B cell (primary cell): ENCODE results near the gene ELP1. TPM values are rescaled to one million over a fixed set of nuclear protein-coding genes. Genes with fewer than 3 reads are reported as not detected.
A peak's percentile ranks its signal among the peaks of the same experiment; 100 is the strongest.

Source experiments
- ATAC-seq: fragments of 200-7000 bp; cut with Tn5 transposase; one replicate; pipeline ENCODE4 v1.10.0; 2021; ENCODE audit warnings: low read depth, mild to moderate bottlenecking, moderate number of reproducible peaks, moderate library complexity
- CTCF ChIA-PET: fragments of 350-600 bp; sonication (Branson Sonifier 250); formaldehyde crosslinking; loops from one replicate; lab custom pipeline; 2021; ENCODE audit warnings: antibody characterized with exemption, inconsistent platforms; lab: Charles Lee
- POLR2A ChIA-PET: fragments of 350-600 bp; sonication (Branson Sonifier 250); formaldehyde crosslinking; loops from one replicate; lab custom pipeline; 2021; ENCODE audit warnings: antibody characterized with exemption; lab: Charles Lee
- DNase-seq: peaks from one replicate; pipeline ENCODE4 v3.0.0; 2013
- H2AFZ ChIP-seq: 2 replicates; pipeline ENCODE4 v1.6.1; 2012; ENCODE audit warnings: mild to moderate bottlenecking, low read depth, low read length; ENCODE audit not compliant: insufficient read depth, poor library complexity, severe bottlenecking
- H3K27ac ChIP-seq, 2 donors: 1 replicate in 1 of 2; 2 replicates in 1 of 2; pipeline ENCODE4 v1.5.1; 2012 to 2013; ENCODE audit warnings: low read length in 2 of 2, mild to moderate bottlenecking in 2 of 2, moderate library complexity in 1 of 2
- H3K27me3 ChIP-seq, 4 experiments: fragments of 200-600 bp in 1 of 4; sonication (generic) in 1 of 4; replicated peaks in 1 of 4; 1 replicate in 2 of 4; 2 replicates in 2 of 4; pipeline versions ENCODE4 v1.6.1 to v1.7.0; 2013 to 2016; ENCODE audit warnings: low read length in 3 of 4, mild to moderate bottlenecking in 2 of 4, mixed read lengths in 1 of 4, moderate library complexity in 1 of 4; ENCODE audit not compliant: insufficient read depth in 4 of 4, control insufficient read depth in 3 of 4; ENCODE audit errors: control extremely low read depth in 1 of 4
- H3K36me3 ChIP-seq, 2 experiments: replicated peaks in 1 of 2; 1 replicate in 1 of 2; 2 replicates in 1 of 2; pipeline versions ENCODE4 v1.6.1 to v1.7.1; 2013; ENCODE audit warnings: low read length in 1 of 2; ENCODE audit not compliant: insufficient read depth in 2 of 2, control insufficient read depth in 1 of 2; ENCODE audit errors: control extremely low read depth in 1 of 2, extremely low read depth in 1 of 2
- H3K4me1 ChIP-seq, 2 donors: fragments of 200-600 bp in 1 of 2; sonication (generic) in 1 of 2; 1 replicate in 1 of 2; 2 replicates in 1 of 2; pipeline versions ENCODE4 v1.5.1 to v1.6.1; 2013 to 2017; ENCODE audit warnings: low read length in 2 of 2; ENCODE audit not compliant: control insufficient read depth in 2 of 2, insufficient read depth in 2 of 2
- H3K4me2 ChIP-seq: replicated peaks from 2 replicates; pipeline ENCODE3; 2012; ENCODE audit warnings: mild to moderate bottlenecking, low read depth, low read length; ENCODE audit not compliant: poor library complexity, severe bottlenecking
- H3K4me3 ChIP-seq, 5 experiments: fragments of 200-600 bp in 1 of 5; sonication (generic) in 1 of 5; 1 replicate in 3 of 5; 2 replicates in 2 of 5; pipeline versions ENCODE4 v1.5.1 to v1.7.0; 2011 to 2016; ENCODE audit warnings: low read length in 4 of 5, mild to moderate bottlenecking in 4 of 5, low read depth in 2 of 5, control low read depth in 1 of 5, moderate library complexity in 1 of 5; ENCODE audit not compliant: insufficient read depth in 1 of 5; ENCODE audit errors: control extremely low read depth in 1 of 5, extremely low read depth in 1 of 5
- H3K79me2 ChIP-seq: fragments of 200-600 bp; sonication (generic); one replicate; pipeline ENCODE4 v1.6.0; 2016; ENCODE audit warnings: low read length; ENCODE audit not compliant: control insufficient read depth, insufficient read depth
- H3K9ac ChIP-seq: fragments of 200-600 bp; sonication (generic); 2 replicates; pipeline ENCODE4 v1.6.1; 2017; ENCODE audit warnings: mild to moderate bottlenecking, low read length, moderate library complexity
- H3K9me3 ChIP-seq, 3 donors: one replicate each; pipeline versions ENCODE4 v1.6.1 to v1.7.1; 2013; ENCODE audit warnings: low read length in 2 of 3; ENCODE audit not compliant: control insufficient read depth in 2 of 3, insufficient read depth in 1 of 3; ENCODE audit errors: control extremely low read depth in 1 of 3
- H4K20me1 ChIP-seq: 2 replicates; pipeline ENCODE4 v1.6.0; 2012; ENCODE audit warnings: mild to moderate bottlenecking, low read length; ENCODE audit not compliant: insufficient read depth, control insufficient read depth, poor library complexity, severe bottlenecking
- H3K27ac Mint-ChIP-seq: one replicate; pipeline ENCODE4 v1.8.0; 2021; ENCODE audit warnings: mixed read lengths
- H3K27me3 Mint-ChIP-seq: one replicate; pipeline ENCODE4 v1.8.0; 2021; ENCODE audit warnings: mixed read lengths
- H3K4me1 Mint-ChIP-seq: one replicate; pipeline ENCODE4 v1.8.0; 2021; ENCODE audit warnings: mixed read lengths
- H3K4me3 Mint-ChIP-seq: one replicate; pipeline ENCODE4 v1.8.0; 2021; ENCODE audit warnings: mixed read lengths
- H3K9me3 Mint-ChIP-seq: one replicate; pipeline ENCODE4 v1.8.0; 2022; ENCODE audit warnings: mixed read lengths; ENCODE audit not compliant: insufficient read depth
- CTCF ChIP-seq: fragments of 200-600 bp; IDR thresholded peaks from one replicate; pipeline ENCODE4 v1.8.0; 2022; ENCODE audit warnings: antibody characterized with exemption, mild to moderate bottlenecking
- EZH2 ChIP-seq: IDR thresholded peaks from 2 replicates; pipeline ENCODE4 v1.6.1; 2012; ENCODE audit warnings: borderline replicate concordance, low read depth, mild to moderate bottlenecking, moderate library complexity, low read length; ENCODE audit not compliant: insufficient read depth, poor library complexity, severe bottlenecking
- WGBS: methylation state at CpG from one replicate; pipeline ENCODE4 v1.1.5; 2013; ENCODE audit warnings: missing lambda C conversion rate; ENCODE audit not compliant: insufficient coverage; 5-methylcytosine and 5-hydroxymethylcytosine counted together
- intact Hi-C: fragments of 100-400 bp; cut with micrococcal nuclease; formaldehyde crosslinking; loops from one replicate; pipeline ENCODE4 v1.10.0; 2022
- polyA plus RNA-seq: library from polyadenylated mRNA; depleted of rRNA; stranded (reverse); fragments of >200 nt; gene quantifications from 2 replicates; pipeline ENCODE4 v1.2.3, GENCODE V29; 2012
- total RNA-seq, 2 donors: library from RNA; stranded (reverse); fragments of 120-200 nt in 1 of 2; gene quantifications; 1 replicate in 1 of 2; 2 replicates in 1 of 2; pipeline versions ENCODE4 v1.2.3 to v1.2.4, GENCODE V29; 2013 to 2022

ELP1 gene
- total and polyA plus RNA-seq, 2 donors (not counting 1 experiment from before 2014, with no cell fraction given) = 20.8 to 29.4 TPM

DNA sequence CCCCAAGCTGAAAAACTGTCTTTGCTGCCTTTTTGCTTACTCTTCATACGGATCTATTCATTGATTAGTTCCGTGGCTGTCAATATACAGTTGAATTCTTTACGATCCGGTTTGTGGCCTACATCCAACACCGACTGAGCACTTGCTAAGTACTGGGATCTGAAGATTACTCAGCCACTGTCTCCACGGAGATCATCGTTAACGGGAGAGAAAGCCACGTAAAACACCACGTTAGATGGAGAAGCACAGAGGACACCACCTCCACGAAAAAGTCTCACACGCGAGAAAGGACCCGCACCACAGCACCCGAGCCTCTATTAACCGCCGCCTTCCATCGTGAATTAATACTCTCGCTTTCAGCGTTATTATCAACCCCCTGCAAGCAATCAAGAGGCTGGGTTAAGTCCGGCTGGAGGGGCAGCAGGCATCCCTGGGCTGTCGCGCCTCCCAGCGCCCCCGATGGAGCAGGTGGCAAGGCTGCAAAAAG, 650 bp downstream of the ELP1 start:
- no peaks in the 10 kb centered on the region for H4K20me1 ChIP-seq
- TF ChIP-seq EZH2 (no peak), CTCF (no peak)
- ChIA-PET CTCF (no interaction called here), POLR2A (no interaction called here)
- H3K9me3 ChIP-seq = peaks cover 0 to 3% (median 0%) of the 10 kb centered on the region in 3 donors
- Mint-ChIP-seq H3K27ac (peak overlapping the region; percentile 95), H3K9me3 (no peaks in the 10 kb centered on the region), H3K27me3 (no peaks in the 10 kb centered on the region), H3K4me3 (peak overlapping the region; percentile 97), H3K4me1 (peaks cover 17% of the 10 kb centered on the region)
- H3K79me2 ChIP-seq = peaks cover 14% of the 10 kb centered on the region
- peaks cover 0 to 10% of the 10 kb centered on the region in 2 experiments for H3K36me3 ChIP-seq
- H3K4me2 ChIP-seq = peak overlapping the region; percentile 90
- H3K4me3 ChIP-seq = peak overlapping the region; percentile 19 to 97 (median 95)
- intact Hi-C loops = loop anchor here (5.0 kb wide), 3 partner anchors 116 to 1651 kb away; partner anchors contain the start of genes KLF4 and RAD23B
- peak overlapping the region; percentile 98 for H2AFZ ChIP-seq
- peak overlapping the region; percentile 90 for H3K9ac ChIP-seq
- ATAC-seq = no peak
- 3% methylated on average over 23 of the region's 25 CpGs for WGBS
- H3K4me1 ChIP-seq = peaks cover 16 to 18% of the 10 kb centered on the region in 2 donors
- no peaks in the 10 kb centered on the region for H3K27me3 ChIP-seq
- DNase-seq = no peak
- H3K27ac ChIP-seq = peak overlapping the region; percentile 74 to 81

GRCh38 chr9:108928386-108928785, 5.5 kb downstream of the ELP1 start:
- H3K9me3 ChIP-seq = no peaks in the 10 kb centered on the region
- peaks cover 0 to 58% of the 10 kb centered on the region in 2 experiments for H3K36me3 ChIP-seq
- Mint-ChIP-seq H3K9me3 (no peaks in the 10 kb centered on the region), H3K4me3 (no peak overlapping the region), H3K4me1 (peaks cover 9% of the 10 kb centered on the region), H3K27me3 (no peaks in the 10 kb centered on the region), H3K27ac (no peak overlapping the region)
- H3K27me3 ChIP-seq = no peaks in the 10 kb centered on the region
- H3K4me1 ChIP-seq = peaks cover 8 to 9% of the 10 kb centered on the region in 2 donors
- no peaks in the 10 kb centered on the region for H4K20me1 ChIP-seq
- POLR2A ChIA-PET = no interaction called here
- H3K9ac ChIP-seq = no peak overlapping the region
- H2AFZ ChIP-seq = no peak overlapping the region
- no peak for TF ChIP-seq CTCF
- TF ChIP-seq EZH2 = no peak
- CTCF ChIA-PET = no interaction called here
- intact Hi-C loops = no loop called here
- WGBS = 100% methylated on average over 1 of the region's 2 CpGs
- no peak for DNase-seq
- ATAC-seq = no peak
- H3K4me3 ChIP-seq = no peak overlapping the region
- no peak overlapping the region for H3K27ac ChIP-seq
- H3K79me2 ChIP-seq = peaks cover 9% of the 10 kb centered on the region
- no peak overlapping the region for H3K4me2 ChIP-seq
